ENCODE results near the gene RPS10.

RPS10 gene

DNA sequence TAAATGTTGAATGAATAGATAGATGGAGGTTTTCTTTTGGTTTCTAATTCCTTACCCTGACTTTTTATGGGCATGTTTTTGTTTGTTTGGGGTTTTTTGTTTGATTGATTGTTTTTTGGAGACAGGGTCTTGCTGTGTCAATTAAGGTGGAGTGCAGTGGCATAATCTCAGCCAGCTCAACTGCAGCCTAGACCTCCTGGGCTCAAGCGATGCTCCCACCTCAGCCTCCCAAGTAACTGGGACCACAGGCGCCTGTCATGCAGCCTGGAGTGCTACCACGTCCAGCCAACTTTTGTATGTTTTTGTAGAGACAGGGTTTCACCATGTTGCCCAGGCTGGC, 31.9 kb downstream of the RPS10 start:
- H3F3A ChIP-seq (ENCODE audit: insufficient read depth, low read length) = no peaks in the 10 kb centered on the region
- peaks cover 27% of the 10 kb centered on the region for H3K79me2 ChIP-seq (ENCODE audit: insufficient read depth, low read length)
- peak overlapping the region; percentile 66 for H3K27ac ChIP-seq (ENCODE audit: low read depth, low read length, poor library complexity, severe bottlenecking)
- no peaks in the 10 kb centered on the region for H3K27me3 ChIP-seq (ENCODE audit: insufficient read depth, low read length)
- no peak overlapping the region for H3K9ac ChIP-seq (ENCODE audit: low read length)
- peaks cover 22% of the 10 kb centered on the region for H3K4me1 ChIP-seq (ENCODE audit: insufficient read depth, low read length, severe bottlenecking)
- peaks cover 3% of the 10 kb centered on the region; the same call in 1 of the 2 replicates for H3K9me3 ChIP-seq (ENCODE audit: low read length)
- H3K4me3 ChIP-seq (ENCODE audit: low read depth, low read length, poor library complexity, severe bottlenecking) = peak overlapping the region; percentile 83
- no peaks in the 10 kb centered on the region for H3K9me2 ChIP-seq (ENCODE audit: low read depth, low read length)
- no peaks in the 10 kb centered on the region for H4K20me1 ChIP-seq (ENCODE audit: insufficient read depth, low read length)
- TF ChIP-seq, protein P1, sequence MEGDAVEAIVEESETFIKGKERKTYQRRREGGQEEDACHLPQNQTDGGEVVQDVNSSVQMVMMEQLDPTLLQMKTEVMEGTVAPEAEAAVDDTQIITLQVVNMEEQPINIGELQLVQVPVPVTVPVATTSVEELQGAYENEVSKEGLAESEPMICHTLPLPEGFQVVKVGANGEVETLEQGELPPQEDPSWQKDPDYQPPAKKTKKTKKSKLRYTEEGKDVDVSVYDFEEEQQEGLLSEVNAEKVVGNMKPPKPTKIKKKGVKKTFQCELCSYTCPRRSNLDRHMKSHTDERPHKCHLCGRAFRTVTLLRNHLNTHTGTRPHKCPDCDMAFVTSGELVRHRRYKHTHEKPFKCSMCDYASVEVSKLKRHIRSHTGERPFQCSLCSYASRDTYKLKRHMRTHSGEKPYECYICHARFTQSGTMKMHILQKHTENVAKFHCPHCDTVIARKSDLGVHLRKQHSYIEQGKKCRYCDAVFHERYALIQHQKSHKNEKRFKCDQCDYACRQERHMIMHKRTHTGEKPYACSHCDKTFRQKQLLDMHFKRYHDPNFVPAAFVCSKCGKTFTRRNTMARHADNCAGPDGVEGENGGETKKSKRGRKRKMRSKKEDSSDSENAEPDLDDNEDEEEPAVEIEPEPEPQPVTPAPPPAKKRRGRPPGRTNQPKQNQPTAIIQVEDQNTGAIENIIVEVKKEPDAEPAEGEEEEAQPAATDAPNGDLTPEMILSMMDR (IDR thresholded peaks at IDR 0.05; ENCODE audit: low read length) = no peak
- no peak for TF ChIP-seq EZH2 (IDR thresholded peaks at IDR 0.05; ENCODE audit: borderline replicate concordance, low read length)
- H3K4me2 ChIP-seq (ENCODE audit: low read length) = peak overlapping the region; percentile 82; the same call in 1 of the 2 replicates
- H3K36me3 ChIP-seq (ENCODE audit: insufficient read depth, low read length) = no peaks in the 10 kb centered on the region
- no peak overlapping the region for H2AFZ ChIP-seq (ENCODE audit: low read length)

- peak overlapping the region; percentile 83 for H3K4me3 ChIP-seq (ENCODE audit: low read depth, low read length, poor library complexity, severe bottlenecking)
- no peaks in the 10 kb centered on the region for H3K36me3 ChIP-seq (ENCODE audit: insufficient read depth, low read length)
- H3K27me3 ChIP-seq (ENCODE audit: insufficient read depth, low read length) = no peaks in the 10 kb centered on the region
- no peak overlapping the region for H2AFZ ChIP-seq (ENCODE audit: low read length)
- H3K27ac ChIP-seq (ENCODE audit: low read depth, low read length, poor library complexity, severe bottlenecking) = peak overlapping the region; percentile 66
- H3K9me2 ChIP-seq (ENCODE audit: low read depth, low read length) = no peaks in the 10 kb centered on the region
- peak overlapping the region; percentile 66 for H3K9ac ChIP-seq (ENCODE audit: low read length)
- peaks cover 32% of the 10 kb centered on the region for H3K79me2 ChIP-seq (ENCODE audit: insufficient read depth, low read length)
- TF ChIP-seq, protein P1 (IDR thresholded peaks at IDR 0.05; ENCODE audit: low read length) = no peak
- no peak for TF ChIP-seq EZH2 (IDR thresholded peaks at IDR 0.05; ENCODE audit: borderline replicate concordance, low read length)
- H4K20me1 ChIP-seq (ENCODE audit: insufficient read depth, low read length) = no peaks in the 10 kb centered on the region
- peaks cover 3% of the 10 kb centered on the region; the same call in 1 of the 2 replicates for H3K9me3 ChIP-seq (ENCODE audit: low read length)
- no peaks in the 10 kb centered on the region for H3F3A ChIP-seq (ENCODE audit: insufficient read depth, low read length)
- peak overlapping the region; percentile 82 for H3K4me2 ChIP-seq (ENCODE audit: low read length)
- peaks cover 28% of the 10 kb centered on the region for H3K4me1 ChIP-seq (ENCODE audit: insufficient read depth, low read length, severe bottlenecking)
Measured at GRCh38 chr6:34393191-34393965, 32.5 kb downstream of the RPS10 start.

GRCh38 chr6:34392497-34393190, 33.2 kb downstream of the RPS10 start, which contains the start of gene NUDT3:
NUDT3 (minus strand) TSS chr6:34392669; CDS start chr6:34392362, 307 bp downstream.
- Histone ChIP-seq H3K9ac (ENCODE audit: low read length) (peak within 1 kb of the TSS; percentile 93), H3K4me3 (ENCODE audit: low read depth, low read length, poor library complexity, severe bottlenecking) (peak within 1 kb of the TSS; percentile 83), H3K27me3 (ENCODE audit: insufficient read depth, low read length) (no peaks in the 10 kb centered on the region), H3K9me2 (ENCODE audit: low read depth, low read length) (no peaks in the 10 kb centered on the region), H3K36me3 (ENCODE audit: insufficient read depth, low read length) (no peaks in the 10 kb centered on the region), H3K4me1 (ENCODE audit: insufficient read depth, low read length, severe bottlenecking) (peaks cover 28% of the 10 kb centered on the region), H3K27ac (ENCODE audit: low read depth, low read length, poor library complexity, severe bottlenecking) (peak within 1 kb of the TSS; percentile 72), H4K20me1 (ENCODE audit: insufficient read depth, low read length) (no peaks in the 10 kb centered on the region), H3K79me2 (ENCODE audit: insufficient read depth, low read length) (peaks cover 40% of the 10 kb centered on the region), H3K4me2 (ENCODE audit: low read length) (peak within 1 kb of the TSS; percentile 87), H3K9me3 (ENCODE audit: low read length) (peaks cover 3% of the 10 kb centered on the region; the same call in 1 of the 2 replicates), H3F3A (ENCODE audit: insufficient read depth, low read length) (no peaks in the 10 kb centered on the region), H2AFZ (ENCODE audit: low read length) (no peak within 1 kb of the TSS)
- TF ChIP-seq, protein P1 (IDR thresholded peaks at IDR 0.05; ENCODE audit: low read length) = peak; percentile 76
- TF ChIP-seq EZH2 (IDR thresholded peaks at IDR 0.05; ENCODE audit: borderline replicate concordance, low read length) = no peak
